ENCODE measurements around the gene TPD52L1. TPM values are rescaled to one million over a fixed set of nuclear protein-coding genes. Genes with fewer than 3 reads are reported as not detected.
A peak's percentile ranks its signal among the peaks of the same experiment; 100 is the strongest.

Gene TPD52L1
- total RNA-seq, 1 donor: 35.5 TPM

GRCh38 chr6:125182237-125183008 lies 28.9 kb downstream of the TPD52L1 start:
- Histone ChIP-seq H2AFZ (ENCODE audit: low read length) (no peak overlapping the region), H3K4me1 (ENCODE audit: insufficient read depth, low read length) (no peaks in the 10 kb centered on the region), H3K4me2 (ENCODE audit: insufficient read depth, low read length) (no peak overlapping the region), H3K9me3 (ENCODE audit: low read depth, low read length) (no peaks in the 10 kb centered on the region), H3K79me2 (ENCODE audit: insufficient read depth, low read length) (no peaks in the 10 kb centered on the region), H3K27me3 (ENCODE audit: insufficient read depth, low read length) (no peaks in the 10 kb centered on the region), H3K4me3 (ENCODE audit: insufficient read depth, low read length) (no peak overlapping the region), H4K20me1 (ENCODE audit: insufficient read depth, low read length) (no peaks in the 10 kb centered on the region), H3K36me3 (ENCODE audit: insufficient read depth, low read length) (no peaks in the 10 kb centered on the region), H3K27ac (ENCODE audit: low read depth, low read length) (no peak overlapping the region)
- no peak for TF ChIP-seq CTCF (IDR thresholded peaks at IDR 0.05; ENCODE audit: extremely low read depth, low read depth, low read length)
- DNase-seq (ENCODE audit: insufficient read length, low spot score, missing footprints): no peak

DNA sequence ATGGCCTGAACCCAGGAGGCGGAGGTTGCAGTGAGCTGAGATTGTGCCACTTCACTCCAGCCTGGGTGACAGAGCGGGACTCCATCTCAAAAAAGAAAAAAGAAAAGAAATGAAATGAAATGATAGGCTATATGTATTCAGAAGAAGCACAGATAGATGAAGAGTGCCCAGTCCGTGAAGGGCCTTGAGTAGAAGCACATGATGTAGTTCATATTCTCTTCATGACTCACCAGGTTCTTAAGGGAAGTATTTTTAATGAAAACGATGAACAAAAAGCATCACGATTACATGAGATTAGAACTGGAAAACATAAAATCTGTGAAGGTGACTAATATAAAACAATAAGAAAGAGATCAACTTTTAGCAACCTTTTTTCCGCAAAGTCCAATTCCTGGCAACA lies 29.8 kb downstream of the TPD52L1 start:
- Histone ChIP-seq H2AFZ (ENCODE audit: low read length) (no peak overlapping the region), H3K79me2 (ENCODE audit: insufficient read depth, low read length) (no peaks in the 10 kb centered on the region), H3K4me2 (ENCODE audit: insufficient read depth, low read length) (no peak overlapping the region), H3K9me3 (ENCODE audit: low read depth, low read length) (no peaks in the 10 kb centered on the region), H3K27me3 (ENCODE audit: insufficient read depth, low read length) (no peaks in the 10 kb centered on the region), H4K20me1 (ENCODE audit: insufficient read depth, low read length) (no peaks in the 10 kb centered on the region), H3K27ac (ENCODE audit: low read depth, low read length) (no peak overlapping the region), H3K36me3 (ENCODE audit: insufficient read depth, low read length) (no peaks in the 10 kb centered on the region), H3K4me1 (ENCODE audit: insufficient read depth, low read length) (no peaks in the 10 kb centered on the region), H3K4me3 (ENCODE audit: insufficient read depth, low read length) (no peak overlapping the region)
- no peak for DNase-seq (ENCODE audit: insufficient read length, low spot score, missing footprints)
- no peak for TF ChIP-seq CTCF (IDR thresholded peaks at IDR 0.05; ENCODE audit: extremely low read depth, low read depth, low read length)

DNA sequence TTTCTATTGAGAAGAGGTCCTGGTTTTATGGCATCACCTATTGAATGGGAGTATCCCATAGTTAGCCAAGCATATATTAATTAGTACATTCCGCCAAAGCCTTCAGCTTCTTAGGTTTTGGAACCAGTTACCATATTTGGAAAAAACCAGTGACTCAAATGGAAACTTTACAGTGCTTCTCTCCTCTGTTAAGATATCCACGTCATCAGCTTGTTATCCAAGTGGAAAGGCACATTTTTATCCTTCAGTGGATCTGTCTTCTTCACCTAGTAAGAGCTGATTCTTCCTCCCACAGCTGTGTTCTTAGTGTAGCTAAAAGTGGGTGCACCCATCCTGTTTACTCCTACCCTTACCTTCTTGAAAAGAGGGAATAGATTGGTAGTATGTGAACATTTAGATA lies 34.5 kb downstream of the TPD52L1 start:
- Histone ChIP-seq H2AFZ (ENCODE audit: low read length) (no peak overlapping the region), H3K9me3 (ENCODE audit: low read depth, low read length) (no peaks in the 10 kb centered on the region), H4K20me1 (ENCODE audit: insufficient read depth, low read length) (no peaks in the 10 kb centered on the region), H3K36me3 (ENCODE audit: insufficient read depth, low read length) (no peaks in the 10 kb centered on the region), H3K4me3 (ENCODE audit: insufficient read depth, low read length) (no peak overlapping the region), H3K79me2 (ENCODE audit: insufficient read depth, low read length) (no peaks in the 10 kb centered on the region), H3K27ac (ENCODE audit: low read depth, low read length) (peak overlapping the region; percentile 20), H3K27me3 (ENCODE audit: insufficient read depth, low read length) (no peaks in the 10 kb centered on the region), H3K4me2 (ENCODE audit: insufficient read depth, low read length) (no peak overlapping the region), H3K4me1 (ENCODE audit: insufficient read depth, low read length) (peaks cover 9% of the 10 kb centered on the region)
- no peak for DNase-seq (ENCODE audit: insufficient read length, low spot score, missing footprints)
- TF ChIP-seq CTCF (IDR thresholded peaks at IDR 0.05; ENCODE audit: extremely low read depth, low read depth, low read length): no peak

- Histone ChIP-seq H3K9me3 (ENCODE audit: low read depth, low read length) (no peaks in the 10 kb centered on the region), H3K4me2 (ENCODE audit: insufficient read depth, low read length) (no peak overlapping the region), H2AFZ (ENCODE audit: low read length) (no peak overlapping the region)
Measured at GRCh38 chr6:125188594-125189203, 35.1 kb downstream of the TPD52L1 start.

More at GRCh38 chr6:125188594-125189203, 35.1 kb downstream of the TPD52L1 start:
- no peaks in the 10 kb centered on the region for H3K79me2 ChIP-seq (ENCODE audit: insufficient read depth, low read length)
- DNase-seq (ENCODE audit: insufficient read length, low spot score, missing footprints): no peak
- H3K36me3 ChIP-seq (ENCODE audit: insufficient read depth, low read length): no peaks in the 10 kb centered on the region
- no peaks in the 10 kb centered on the region for H3K27me3 ChIP-seq (ENCODE audit: insufficient read depth, low read length)
- H3K4me3 ChIP-seq (ENCODE audit: insufficient read depth, low read length): no peak overlapping the region
- no peaks in the 10 kb centered on the region for H4K20me1 ChIP-seq (ENCODE audit: insufficient read depth, low read length)
- TF ChIP-seq CTCF (IDR thresholded peaks at IDR 0.05; ENCODE audit: extremely low read depth, low read depth, low read length): no peak
- H3K4me1 ChIP-seq (ENCODE audit: insufficient read depth, low read length): peaks cover 9% of the 10 kb centered on the region
- no peak overlapping the region for H3K27ac ChIP-seq (ENCODE audit: low read depth, low read length)
